ENCODE data around the gene NCOA1. TPM values are rescaled to one million over a fixed set of nuclear protein-coding genes. Genes with fewer than 3 reads are reported as not detected.

Gene NCOA1
- total and polyA plus RNA-seq, 2 donors (not counting 3 experiments of a cell fraction or from before 2014, with no cell fraction given): 11.4 to 14.1 TPM

GRCh38 chr2:24452502-24452885, 38.6 kb upstream of the NCOA1 start:
- no peak for DNase-seq (ENCODE audit: low read depth, low spot score)
- Histone ChIP-seq H3K4me2 (ENCODE audit: insufficient read depth, low read length) (no peak overlapping the region), H3K36me3 (ENCODE audit: control insufficient read depth in 2 of 2, extremely low read depth in 1 of 2, insufficient read depth in 2 of 2, low read length in 2 of 2) (no peaks in the 10 kb centered on the region), H2AFZ (ENCODE audit: low read depth, low read length) (no peak overlapping the region), H3K9me3 (replicated peaks; ENCODE audit: control insufficient read depth, insufficient read depth, low read length) (no peaks in the 10 kb centered on the region), H4K20me1 (replicated peaks; ENCODE audit: control insufficient read depth, extremely low read depth, insufficient read depth, low read length) (no peaks in the 10 kb centered on the region), H3K4me1 (ENCODE audit: control insufficient read depth, extremely low read depth, insufficient read depth, low read length) (no peaks in the 10 kb centered on the region), H3K9ac (replicated peaks; ENCODE audit: extremely low read depth, insufficient read depth, low read length) (no peak overlapping the region), H3K4me3 (replicated peaks in 1 of 3; ENCODE audit: insufficient read depth in 1 of 3, low read depth in 1 of 3, low read length in 3 of 3) (no peak overlapping the region), H3K79me2 (ENCODE audit: control insufficient read depth, insufficient read depth, low read length) (no peaks in the 10 kb centered on the region), H3K27me3 (ENCODE audit: control insufficient read depth in 2 of 2, insufficient read depth in 2 of 2, low read length in 2 of 2) (peaks cover 0 to 3% of the 10 kb centered on the region in 2 experiments), H3K27ac (ENCODE audit: insufficient read depth, low read depth, low read length) (no peak overlapping the region), H3K9me1 (replicated peaks; ENCODE audit: control insufficient read depth, extremely low read depth, insufficient read depth, low read length) (no peaks in the 10 kb centered on the region)
- BruUV-seq (replicated peaks): no TSS peak
- no peak for TF ChIP-seq FOS (IDR thresholded peaks at IDR 0.05; ENCODE audit: borderline replicate concordance, insufficient read depth, low read length)
- TF ChIP-seq EZH2 (IDR thresholded peaks at IDR 0.05; ENCODE audit: borderline replicate concordance, low read depth, low read length, severe bottlenecking): no peak
- no peak for TF ChIP-seq MAX (IDR thresholded peaks at IDR 0.05; ENCODE audit: insufficient read depth, insufficient read length)
- TF ChIP-seq CTCF (IDR thresholded peaks at IDR 0.05; ENCODE audit: extremely low read depth in 1 of 2, insufficient read depth in 1 of 2, low read depth in 1 of 2, low read length in 2 of 2): no peak
- no peak for TF ChIP-seq POLR2AphosphoS5 (IDR thresholded peaks at IDR 0.05; ENCODE audit: insufficient read depth, low read depth, low read length)
- TF ChIP-seq GATA2 (IDR thresholded peaks at IDR 0.05; ENCODE audit: insufficient read depth, insufficient read length, low read depth, low read length): no peak
- no peak for TF ChIP-seq POLR2A (IDR thresholded peaks at IDR 0.05; ENCODE audit: low read depth, low read length)
- no peak for TF ChIP-seq JUN (IDR thresholded peaks at IDR 0.05; ENCODE audit: borderline replicate concordance, insufficient read depth, insufficient read length, low read depth)
- no peak for TF ChIP-seq MYC (IDR thresholded peaks at IDR 0.05; ENCODE audit: low read depth, low read length)
- CTCF ChIA-PET: no interaction called here
- POLR2A ChIA-PET: no interaction called here
- intact Hi-C loops (cut with micrococcal nuclease) (no loop called here), dilution Hi-C loops (cut with MboI; ENCODE audit: extremely low pct_ligation_motif_present, low sequenced_read_pairs) (no loop called here)
- no peak for FAIRE-seq

Data from endothelial cell of umbilical vein (primary cell).